NCI-H1048 (cell line): ENCODE measurements around the gene ANKS1A.
"Not testable (repeated sequence)": the region's sequence is repeated elsewhere in the genome, so short reads cannot be mapped to it uniquely, and the experiment has no call there.

Experiments
- DNase-seq: peaks from one replicate; lab custom pipeline; 2025; lab: John Stamatoyannopoulos, UW

Gene ANKS1A

DNA sequence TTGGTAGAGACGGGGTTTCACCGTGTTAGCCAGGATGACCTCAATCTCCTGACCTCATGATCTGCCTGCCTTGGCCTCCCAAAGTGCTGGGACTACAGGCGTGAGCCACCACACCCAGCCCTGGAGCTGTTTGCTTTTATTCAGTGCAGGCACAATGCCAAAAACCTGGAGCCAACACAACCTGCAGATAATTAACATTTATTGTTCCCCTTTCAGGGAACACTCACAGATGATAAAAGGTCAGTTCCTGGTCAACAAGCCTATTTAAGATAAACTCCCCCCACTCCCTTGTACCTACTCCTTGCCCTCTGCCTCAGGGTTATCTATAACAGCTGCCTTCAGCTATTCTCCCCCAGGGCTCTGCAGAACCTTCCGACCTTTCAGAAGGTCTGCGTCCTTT is 218.7 kb downstream of the ANKS1A start:
- not testable (repeated sequence) for DNase-seq

- no peak for DNase-seq
Measured at GRCh38 chr6:35108309-35108885, 219.3 kb downstream of the ANKS1A start.

GRCh38 chr6:35120746-35121145 is 231.7 kb downstream of the ANKS1A start:
- no peak for DNase-seq

DNA sequence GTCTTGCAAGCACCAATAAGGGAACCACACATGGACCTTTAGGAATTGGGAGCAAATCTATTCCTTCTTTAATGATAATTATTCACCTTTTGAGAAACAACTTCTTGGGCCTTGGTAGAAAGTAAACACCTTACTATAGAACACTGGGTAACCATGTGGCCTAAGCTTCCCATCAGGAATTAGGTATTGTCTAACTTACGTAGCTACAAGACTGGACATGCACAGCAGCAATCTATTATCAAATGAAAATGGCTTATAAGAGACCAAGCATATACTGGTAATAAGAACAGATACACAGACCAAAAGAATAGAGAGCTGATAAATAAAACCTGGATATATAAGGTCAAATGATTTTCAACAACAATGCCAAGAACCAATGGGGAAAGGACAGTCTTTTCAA is 235.3 kb downstream of the ANKS1A start:
- DNase-seq, result no peak

DNA sequence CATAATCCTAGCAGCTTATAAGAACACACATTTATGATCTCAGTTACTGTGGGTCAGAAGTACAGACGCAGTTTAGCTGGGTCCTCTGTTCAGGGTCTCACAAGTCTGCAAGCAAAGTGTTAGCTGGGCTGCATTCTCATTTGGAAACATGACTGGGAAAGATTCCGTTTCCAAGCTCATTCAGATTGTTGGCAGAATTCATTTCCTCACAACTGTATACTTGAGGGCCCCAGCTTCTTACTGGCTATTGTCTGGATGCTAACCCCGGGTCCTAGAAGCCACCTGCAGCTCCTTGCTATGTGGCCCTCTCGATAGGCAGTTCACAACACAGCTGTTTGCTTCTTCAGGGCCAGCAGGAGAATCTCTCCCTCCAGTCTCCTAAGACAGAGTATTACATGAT is 239.0 kb downstream of the ANKS1A start:
- no peak for DNase-seq

DNA sequence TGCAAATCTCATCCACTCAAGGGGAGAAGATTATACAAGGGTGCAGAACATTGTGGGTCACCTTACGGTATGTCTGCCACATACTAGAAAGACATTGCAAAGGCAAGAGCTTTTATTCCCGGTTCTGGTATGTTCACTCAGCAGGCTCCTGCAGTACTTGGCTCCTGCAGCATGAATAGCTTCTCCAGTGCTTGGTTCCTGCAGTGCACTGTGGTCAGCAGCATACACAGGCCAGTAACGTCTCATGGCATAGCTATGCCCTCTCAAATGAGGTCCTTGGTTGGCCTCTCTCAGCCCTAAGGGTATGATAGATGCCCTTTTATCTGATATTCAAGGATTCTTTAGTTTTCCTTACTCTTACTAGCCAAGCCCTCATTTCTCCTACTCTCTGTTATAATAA is 239.4 kb downstream of the ANKS1A start:
- DNase-seq, result no peak

GRCh38 chr6:35136185-35136584 is 247.1 kb downstream of the ANKS1A start:
- DNase-seq, result no peak

DNA sequence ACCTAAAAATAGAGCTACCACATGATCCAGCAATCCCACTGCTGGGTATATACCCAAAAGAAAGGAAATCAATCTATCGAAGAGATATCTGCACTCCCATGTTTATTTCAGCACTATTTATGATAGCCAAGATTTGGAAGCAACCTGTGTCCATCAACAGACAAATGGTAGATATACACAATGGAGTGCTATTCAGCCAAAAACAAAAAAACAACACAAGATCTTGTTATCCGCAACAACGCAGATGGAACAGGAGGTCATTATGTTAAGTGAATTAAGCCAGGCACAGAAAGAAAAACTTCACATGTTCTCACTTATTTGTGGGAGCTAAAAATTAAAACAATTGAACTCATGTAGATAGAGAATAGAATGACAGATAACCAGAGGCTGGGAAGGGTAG is 249.1 kb downstream of the ANKS1A start:
- not testable (repeated sequence) for DNase-seq

DNA sequence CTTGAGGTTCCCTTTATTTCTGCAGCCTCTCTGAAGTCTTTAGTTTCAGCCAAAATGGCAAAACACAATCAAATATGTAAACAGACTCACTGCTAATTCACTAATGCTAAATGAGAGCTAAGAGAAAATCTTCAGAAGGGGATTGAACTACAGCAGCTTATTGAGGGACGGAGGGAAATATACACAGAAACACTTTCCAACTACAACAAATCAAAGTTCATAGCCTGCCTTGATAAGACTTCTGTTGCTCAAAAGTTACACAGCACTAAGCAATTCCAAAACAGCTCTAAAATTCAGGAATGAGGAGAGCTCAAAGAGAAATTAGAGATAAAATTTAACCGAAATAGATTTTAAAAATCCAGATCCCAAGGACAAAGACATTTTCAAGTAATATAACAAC is 250.4 kb downstream of the ANKS1A start:
- DNase-seq, result no peak

- peak; percentile 40 for DNase-seq
Measured at GRCh38 chr6:35139924-35140638, 251.0 kb downstream of the ANKS1A start.

DNA sequence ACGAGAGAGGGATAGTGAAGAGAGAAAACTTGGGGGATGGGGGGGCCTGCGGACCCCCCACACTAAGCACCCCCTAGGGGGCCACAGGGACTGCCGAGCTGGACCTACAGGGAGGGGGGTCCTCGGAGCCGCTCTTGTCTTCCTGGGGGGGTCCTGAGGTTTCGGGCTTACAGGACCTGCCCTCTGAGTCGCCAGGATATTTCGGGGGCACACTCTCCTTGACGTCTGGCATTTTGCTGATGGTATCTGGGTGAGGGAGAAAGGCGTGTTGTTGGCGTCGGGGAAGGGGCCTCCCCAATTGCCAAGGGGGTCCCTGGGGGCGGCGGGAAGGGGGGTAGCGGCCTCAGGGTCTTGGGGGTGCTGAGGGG is 251.6 kb downstream of the ANKS1A start:
- DNase-seq, result no peak
